ENCODE data around the gene GRID1. TPM values are rescaled to one million over a fixed set of nuclear protein-coding genes. Genes with fewer than 3 reads are reported as not detected.

The GRID1 gene
- total RNA-seq, 4 donors from 2014 or later = 0.88 to 7.3 (median 4.1) TPM

DNA sequence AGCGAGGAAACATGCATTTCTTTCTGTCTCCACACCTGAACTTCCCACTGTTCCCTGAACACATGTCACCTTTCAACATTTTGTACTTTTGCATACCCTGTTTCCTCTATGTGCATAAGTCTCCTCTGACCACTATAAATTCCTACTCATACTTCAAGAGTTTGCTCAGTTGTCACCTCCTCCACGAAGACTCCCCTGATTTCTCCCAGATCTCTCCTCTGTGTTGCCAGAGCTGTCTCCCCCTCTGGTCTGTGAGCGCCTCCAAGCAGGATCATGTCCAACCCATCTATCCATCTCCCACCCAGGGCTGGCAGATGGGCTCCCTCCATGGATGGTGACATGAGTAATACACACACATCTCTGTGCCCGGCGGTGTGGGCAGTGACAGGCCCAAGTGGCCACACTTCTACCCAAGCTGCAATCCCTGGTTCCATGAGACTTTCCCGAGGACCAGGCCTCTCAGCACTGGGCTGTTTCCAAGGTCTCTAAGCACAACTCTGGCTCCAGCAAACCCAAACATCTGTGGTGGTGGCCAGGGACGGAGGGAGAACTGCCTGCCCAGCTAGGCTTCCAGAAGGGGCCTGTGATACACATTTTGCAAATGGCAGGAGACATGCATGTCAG is 135.9 kb downstream of the GRID1 start:
- no peaks in the 10 kb centered on the region for H3K36me3 ChIP-seq
- intact Hi-C loops (cut with DNase I; ENCODE audit: low total_unique reads) = no loop called here
- no peak overlapping the region for H3K27ac ChIP-seq
- TF ChIP-seq CTCF (IDR thresholded peaks at IDR 0.05) = no peak
- no peak for TF ChIP-seq POLR2A (IDR thresholded peaks at IDR 0.05)
- no peaks in the 10 kb centered on the region for H3K27me3 ChIP-seq
- H3K4me3 ChIP-seq = no peak overlapping the region
- DNase-seq = no peak
- H3K4me1 ChIP-seq = no peaks in the 10 kb centered on the region
- no peaks in the 10 kb centered on the region for H3K9me3 ChIP-seq

- no peaks in the 10 kb centered on the region for H3K27me3 ChIP-seq
- no peaks in the 10 kb centered on the region for H3K36me3 ChIP-seq
- no peaks in the 10 kb centered on the region for H3K9me3 ChIP-seq
- H3K4me3 ChIP-seq = no peak overlapping the region
- TF ChIP-seq CTCF (IDR thresholded peaks at IDR 0.05) (no peak), POLR2A (IDR thresholded peaks at IDR 0.05) (no peak)
- no peak overlapping the region for H3K27ac ChIP-seq
- no peak for DNase-seq
- no peaks in the 10 kb centered on the region for H3K4me1 ChIP-seq
- intact Hi-C loops (cut with DNase I; ENCODE audit: low total_unique reads) = no loop called here
Measured at GRCh38 chr10:86229811-86230556, 136.6 kb downstream of the GRID1 start.

DNA sequence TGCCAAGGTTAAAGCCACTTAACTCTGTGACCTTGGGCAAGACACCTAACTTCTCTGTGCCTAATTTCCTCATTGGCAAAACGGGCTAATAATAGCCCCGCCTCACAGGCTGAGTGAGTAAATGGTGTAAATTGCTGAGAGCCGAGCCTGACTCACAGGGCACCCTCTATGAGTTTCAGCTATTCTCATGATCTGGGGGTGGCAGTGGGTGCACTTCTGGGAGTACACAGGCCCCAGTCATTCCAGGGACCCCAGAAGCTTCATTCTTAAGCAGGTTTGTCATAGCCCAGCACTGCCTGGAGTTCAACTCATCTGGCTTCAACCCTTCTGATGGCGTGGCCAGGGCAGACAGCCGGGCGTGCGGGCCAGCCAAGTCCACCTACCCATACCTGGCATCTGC is 137.2 kb downstream of the GRID1 start:
- Histone ChIP-seq H3K4me1 (no peaks in the 10 kb centered on the region), H3K27ac (no peak overlapping the region), H3K4me3 (no peak overlapping the region), H3K36me3 (no peaks in the 10 kb centered on the region), H3K9me3 (no peaks in the 10 kb centered on the region), H3K27me3 (no peaks in the 10 kb centered on the region)
- intact Hi-C loops (cut with DNase I; ENCODE audit: low total_unique reads) = no loop called here
- TF ChIP-seq CTCF (IDR thresholded peaks at IDR 0.05) (no peak), POLR2A (IDR thresholded peaks at IDR 0.05) (no peak)
- DNase-seq = no peak

GRCh38 chr10:86227501-86228258 is 138.9 kb downstream of the GRID1 start:
- Histone ChIP-seq H3K9me3 (no peaks in the 10 kb centered on the region), H3K27me3 (no peaks in the 10 kb centered on the region), H3K36me3 (no peaks in the 10 kb centered on the region), H3K4me3 (no peak overlapping the region), H3K27ac (no peak overlapping the region), H3K4me1 (no peaks in the 10 kb centered on the region)
- TF ChIP-seq CTCF (IDR thresholded peaks at IDR 0.05) (no peak), POLR2A (IDR thresholded peaks at IDR 0.05) (no peak)
- DNase-seq = no peak
- intact Hi-C loops (cut with DNase I; ENCODE audit: low total_unique reads) = no loop called here

DNA sequence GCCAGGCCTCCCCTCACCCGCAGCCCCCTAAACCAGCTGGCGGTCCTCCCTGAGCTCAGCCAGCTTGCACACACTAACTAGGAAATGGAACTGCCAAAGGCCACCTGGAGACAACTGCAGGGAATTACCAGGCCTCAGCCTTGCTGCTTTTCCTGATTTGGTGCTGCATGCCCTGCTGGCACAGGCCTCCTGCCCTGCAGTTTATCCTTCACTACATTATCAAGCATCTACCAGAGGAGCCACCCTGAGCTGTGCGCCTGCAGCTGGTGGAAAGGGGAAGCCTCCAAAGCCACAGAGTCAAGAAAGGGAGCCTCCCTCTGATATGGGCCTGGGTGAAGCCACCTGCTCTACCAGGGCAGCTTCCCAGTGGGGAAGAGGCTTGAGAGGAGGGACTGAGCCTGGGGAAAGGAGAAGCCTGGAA is 139.8 kb downstream of the GRID1 start:
- Histone ChIP-seq H3K36me3 (no peaks in the 10 kb centered on the region), H3K9me3 (no peaks in the 10 kb centered on the region), H3K27ac (no peak overlapping the region), H3K4me1 (no peaks in the 10 kb centered on the region), H3K27me3 (no peaks in the 10 kb centered on the region), H3K4me3 (no peak overlapping the region)
- no peak for DNase-seq
- no peak for TF ChIP-seq POLR2A (IDR thresholded peaks at IDR 0.05)
- TF ChIP-seq CTCF (IDR thresholded peaks at IDR 0.05) = no peak
- intact Hi-C loops (cut with DNase I; ENCODE audit: low total_unique reads) = no loop called here
